NCI-H748 treated with DMSO at 0.1 percent for 48 hours (cell line): Measurements from ENCODE around the gene PLEKHA6.
"Not testable (repeated sequence)": the region's sequence is repeated elsewhere in the genome, so short reads cannot be mapped to it uniquely, and the experiment has no call there.

Source experiments
- DNase-seq: peaks from one replicate; lab custom pipeline; 2025; lab: John Stamatoyannopoulos, UW

PLEKHA6 gene

GRCh38 chr1:204313675-204314074 lies 46.1 kb downstream of the PLEKHA6 start:
- no peak for DNase-seq

GRCh38 chr1:204310970-204311369 lies 48.8 kb downstream of the PLEKHA6 start:
- not testable (repeated sequence) for DNase-seq

- no peak for DNase-seq
Measured at GRCh38 chr1:204308023-204308628, 51.6 kb downstream of the PLEKHA6 start.

GRCh38 chr1:204307334-204307883 lies 52.3 kb downstream of the PLEKHA6 start:
- no peak for DNase-seq

- no peak for DNase-seq
Measured at GRCh38 chr1:204306076-204306475, 53.7 kb downstream of the PLEKHA6 start.

GRCh38 chr1:204304067-204304466 lies 55.7 kb downstream of the PLEKHA6 start:
- DNase-seq: no peak

- no peak for DNase-seq
Measured at GRCh38 chr1:204302769-204303168, 57.0 kb downstream of the PLEKHA6 start.

- DNase-seq: no peak
Measured at GRCh38 chr1:204301171-204301957, 58.4 kb downstream of the PLEKHA6 start.

- no peak for DNase-seq
Measured at GRCh38 chr1:204299814-204300365, 59.8 kb downstream of the PLEKHA6 start.

- DNase-seq: no peak
Measured at GRCh38 chr1:204296431-204296988, 63.2 kb downstream of the PLEKHA6 start.

GRCh38 chr1:204295671-204296070 lies 64.1 kb downstream of the PLEKHA6 start:
- no peak for DNase-seq

- no peak for DNase-seq
Measured at GRCh38 chr1:204294357-204294756, 65.4 kb downstream of the PLEKHA6 start.

GRCh38 chr1:204293605-204294337 lies 66.0 kb downstream of the PLEKHA6 start:
- DNase-seq: no peak

- no peak for DNase-seq
Measured at GRCh38 chr1:204292740-204293139, 67.0 kb downstream of the PLEKHA6 start.

GRCh38 chr1:204289280-204289679 lies 70.4 kb downstream of the PLEKHA6 start:
- no peak for DNase-seq

- no peak for DNase-seq
Measured at GRCh38 chr1:204288021-204288588, 71.6 kb downstream of the PLEKHA6 start.

- no peak for DNase-seq
Measured at GRCh38 chr1:204287466-204287891, 72.2 kb downstream of the PLEKHA6 start.

- no peak for DNase-seq
Measured at GRCh38 chr1:204286831-204287421, 72.8 kb downstream of the PLEKHA6 start.

GRCh38 chr1:204286315-204286714 lies 73.4 kb downstream of the PLEKHA6 start:
- no peak for DNase-seq

GRCh38 chr1:204285436-204286305 lies 74.1 kb downstream of the PLEKHA6 start:
- no peak for DNase-seq
